GM19467 (cell line): ENCODE data around the gene PCSK7.

ENCODE experiments used
- ATAC-seq: cut with Tn5 transposase; IDR thresholded peaks from one replicate; pipeline ENCODE4 v1.9.1; 2021; ENCODE audit warnings: mild to moderate bottlenecking, moderate library complexity; ENCODE audit not compliant: unreplicated experiment

PCSK7 gene

DNA sequence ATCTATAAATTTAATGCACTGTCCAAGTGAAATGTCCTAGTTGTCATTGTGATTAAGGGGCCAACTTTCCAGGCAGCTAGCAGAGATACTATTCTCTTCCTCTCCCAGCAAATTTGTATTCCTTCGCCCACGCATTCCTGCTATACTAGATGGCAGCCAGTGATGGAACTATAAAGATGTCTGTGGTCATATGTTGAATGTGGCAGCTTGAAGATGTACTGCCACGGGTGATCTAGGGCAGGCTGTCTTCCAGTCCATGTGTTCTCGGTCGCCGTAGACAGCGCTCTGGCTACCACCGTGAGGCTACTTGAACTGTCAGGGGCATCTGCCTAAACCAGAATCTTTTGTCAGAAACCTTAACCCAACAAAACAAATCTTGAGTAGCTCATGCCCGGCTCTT lies 61.7 kb downstream of the PCSK7 start:
- ATAC-seq = no peak

DNA sequence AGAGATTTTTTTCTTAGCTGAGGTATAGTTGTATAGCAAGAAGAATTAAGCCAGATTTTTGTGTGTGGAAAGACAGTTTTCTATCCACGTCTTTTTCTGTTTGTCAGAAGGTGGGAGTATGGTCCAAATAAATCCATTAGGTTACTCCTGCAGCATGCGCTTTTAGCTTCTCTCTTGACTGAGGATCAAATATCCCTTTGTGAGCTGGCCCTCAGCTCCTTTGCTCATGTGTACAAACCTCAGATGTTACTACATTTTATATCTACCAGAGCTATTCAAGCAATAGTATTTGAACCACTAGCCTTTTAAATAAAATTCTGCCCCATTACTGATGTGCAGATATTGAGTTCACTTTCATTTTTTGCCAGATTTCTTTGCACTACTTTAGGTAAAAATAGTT lies 62.1 kb downstream of the PCSK7 start:
- no peak for ATAC-seq

DNA sequence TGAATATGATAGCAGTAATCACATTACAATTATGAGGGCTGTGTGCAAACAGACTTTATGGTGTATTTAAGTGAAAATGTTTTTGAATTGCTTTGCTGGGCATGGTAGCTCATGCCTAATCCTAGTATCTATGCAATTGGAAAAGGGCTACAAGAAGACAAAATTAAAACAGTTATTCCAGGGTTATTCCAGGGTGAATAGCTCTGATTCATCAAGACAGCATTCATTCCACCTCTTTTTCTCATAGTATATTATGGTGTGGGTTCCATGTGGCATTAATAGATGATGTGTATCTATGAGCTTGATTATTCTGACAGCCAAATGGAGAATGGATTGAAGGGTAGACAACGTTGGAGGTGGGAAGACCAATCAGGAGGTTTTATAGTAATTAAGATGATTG lies 65.4 kb downstream of the PCSK7 start:
- no peak for ATAC-seq

DNA sequence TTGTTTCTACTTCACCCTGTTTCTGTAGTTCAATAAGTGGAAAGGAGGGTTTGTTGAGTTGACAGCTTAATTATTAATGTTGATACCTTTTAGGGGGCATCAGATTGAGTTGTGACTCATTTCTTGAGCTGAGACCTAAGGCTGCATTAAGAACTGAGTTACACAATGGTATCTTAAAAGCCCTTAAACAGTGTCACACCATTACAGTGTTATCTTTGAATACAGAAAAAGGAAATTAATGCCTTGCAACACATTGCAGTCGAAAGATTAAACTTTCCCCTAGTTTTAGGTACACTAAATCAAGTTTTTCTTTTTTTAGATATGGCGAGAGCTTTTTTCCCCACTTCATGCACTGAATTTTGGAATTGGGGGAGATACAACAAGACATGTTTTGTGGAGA lies 71.0 kb downstream of the PCSK7 start:
- no peak for ATAC-seq

DNA sequence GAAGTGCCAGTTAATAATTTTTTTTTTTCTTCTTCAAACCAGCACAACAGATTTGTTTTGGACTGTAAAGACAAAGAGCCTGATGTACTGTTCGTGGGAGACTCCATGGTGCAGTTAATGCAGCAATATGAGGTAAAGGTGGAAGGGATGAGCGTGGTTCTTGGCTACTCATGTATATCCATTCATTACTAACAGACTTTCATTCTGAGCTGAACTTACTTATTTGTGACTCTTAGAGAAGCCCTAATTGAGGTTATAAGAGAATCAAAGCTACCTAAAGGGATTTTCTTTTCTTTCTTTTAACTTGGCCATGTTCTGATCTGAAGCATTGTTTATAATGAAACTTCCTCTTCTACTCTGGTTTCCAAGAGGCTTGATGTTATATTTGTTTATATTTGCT lies 72.0 kb downstream of the PCSK7 start:
- ATAC-seq = no peak

DNA sequence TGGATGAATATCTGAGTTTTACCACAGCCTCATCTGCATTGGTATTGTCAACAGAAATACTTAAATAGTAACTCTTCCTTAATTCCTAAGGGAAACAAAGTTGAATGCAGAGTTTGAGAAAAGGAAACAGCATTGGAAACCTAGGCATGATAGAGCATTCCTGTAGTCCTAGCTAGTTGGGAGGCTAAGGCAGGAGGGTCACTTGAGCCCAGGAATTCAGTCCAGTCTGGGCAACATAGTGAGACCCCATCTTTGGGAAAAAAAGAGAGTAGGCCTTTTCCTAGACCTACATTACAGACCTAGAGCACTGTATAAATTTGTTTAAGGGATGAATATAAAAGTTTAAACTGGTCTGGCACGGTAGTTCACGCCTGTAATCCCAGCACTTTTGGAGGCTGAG lies 74.4 kb downstream of the PCSK7 start:
- no peak for ATAC-seq

DNA sequence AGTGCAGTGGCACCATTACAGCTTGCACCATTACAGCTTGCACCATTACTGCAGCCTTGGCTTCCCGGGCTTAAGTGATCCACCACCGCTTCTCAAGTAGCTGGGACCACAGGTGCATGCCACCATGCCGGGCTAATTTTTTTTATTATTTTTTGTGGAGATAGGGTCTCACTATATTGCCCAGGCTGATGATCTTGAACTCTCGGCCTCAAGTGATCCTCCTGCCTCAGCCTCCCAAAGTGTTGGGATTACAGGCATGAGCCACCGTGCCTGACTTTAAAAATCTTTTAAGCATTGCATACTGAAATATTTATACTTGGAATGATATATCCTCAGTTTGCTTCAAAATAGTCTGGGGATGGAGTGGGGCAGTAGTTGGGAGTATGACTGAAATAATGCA lies 77.4 kb downstream of the PCSK7 start:
- ATAC-seq = no peak
